ENCODE measurements around the gene ABCC2. TPM values are rescaled to one million over a fixed set of nuclear protein-coding genes. Genes with fewer than 3 reads are reported as not detected.

ABCC2 gene
- total and polyA plus RNA-seq, 2 experiments from 2014 or later, result 0.45 to 2.4 TPM

DNA sequence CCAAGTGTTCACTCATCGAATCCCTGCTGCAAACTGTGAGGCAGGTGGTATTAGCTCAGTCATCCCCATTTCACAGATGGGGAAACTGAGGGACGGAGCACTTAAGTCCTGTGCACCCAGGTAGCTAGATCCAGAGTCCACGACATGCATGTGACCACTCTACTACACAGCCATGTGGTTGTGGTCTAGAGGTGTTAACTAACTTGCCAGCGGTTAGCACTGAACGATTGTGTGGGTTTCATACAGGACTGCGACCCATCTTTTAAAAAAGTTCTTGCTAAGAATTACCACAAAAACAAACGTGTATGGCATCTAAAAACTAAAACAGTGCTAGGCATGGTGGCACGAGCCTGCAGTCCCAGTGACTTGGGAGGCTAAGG is 16.1 kb upstream of the ABCC2 start:
- Histone ChIP-seq H3F3A (replicated peaks; ENCODE audit: low read depth) (no peaks in the 10 kb centered on the region), H3K27ac (ENCODE audit: low read depth) (no peak overlapping the region), H3K27me3 (ENCODE audit: insufficient read depth) (no peaks in the 10 kb centered on the region), H4K20me1 (replicated peaks; ENCODE audit: insufficient read depth) (no peaks in the 10 kb centered on the region; the same call in 1 of the 2 replicates), H3K9me2 (ENCODE audit: insufficient read depth) (peaks cover 4% of the 10 kb centered on the region; the same call in 1 of the 2 replicates), H3K4me3 (no peak overlapping the region), H3K4me1 (ENCODE audit: insufficient read depth) (no peaks in the 10 kb centered on the region), H2AFZ (no peak overlapping the region), H3K36me3 (ENCODE audit: insufficient read depth) (no peaks in the 10 kb centered on the region), H3K4me2 (no peak overlapping the region), H3K79me2 (replicated peaks; ENCODE audit: insufficient read depth) (no peaks in the 10 kb centered on the region)
- DNase-seq (ENCODE audit: low spot score) (no peak), ATAC-seq (no peak)
- Mint-ChIP-seq H3K4me1 (no peaks in the 10 kb centered on the region), H3K4me3 (no peak overlapping the region), H3K9me3 (no peaks in the 10 kb centered on the region), H3K27ac (no peak overlapping the region), H3K27me3 (ENCODE audit: insufficient read depth, low read depth, poor library complexity) (no peaks in the 10 kb centered on the region), H3K36me3 (ENCODE audit: low read depth) (peaks cover under 1% of the 10 kb centered on the region; the same call in 2 of the 3 replicates)
- TF ChIP-seq POLR2AphosphoS5 (IDR thresholded peaks at IDR 0.05; ENCODE audit: low read depth) (no peak), CREB1 (CRISPR knock-in tag; IDR thresholded peaks at IDR 0.05; ENCODE audit: low read depth) (no peak), EZH2phosphoT487 (IDR thresholded peaks at IDR 0.05; ENCODE audit: unreplicated experiment) (no peak), STAT1 (IDR thresholded peaks at IDR 0.05; ENCODE audit: unreplicated experiment) (no peak), EZH2 (IDR thresholded peaks at IDR 0.05; ENCODE audit: low read depth, unreplicated experiment) (no peak), JUNB (IDR thresholded peaks at IDR 0.05; ENCODE audit: unreplicated experiment) (no peak), ZNF331 (CRISPR knock-in tag; IDR thresholded peaks at IDR 0.05; ENCODE audit: low read depth) (no peak), NANOG (IDR thresholded peaks at IDR 0.05; ENCODE audit: borderline replicate concordance) (no peak), ZNF114 (CRISPR knock-in tag; IDR thresholded peaks at IDR 0.05) (no peak)
- TF ChIP-seq, protein P1, sequence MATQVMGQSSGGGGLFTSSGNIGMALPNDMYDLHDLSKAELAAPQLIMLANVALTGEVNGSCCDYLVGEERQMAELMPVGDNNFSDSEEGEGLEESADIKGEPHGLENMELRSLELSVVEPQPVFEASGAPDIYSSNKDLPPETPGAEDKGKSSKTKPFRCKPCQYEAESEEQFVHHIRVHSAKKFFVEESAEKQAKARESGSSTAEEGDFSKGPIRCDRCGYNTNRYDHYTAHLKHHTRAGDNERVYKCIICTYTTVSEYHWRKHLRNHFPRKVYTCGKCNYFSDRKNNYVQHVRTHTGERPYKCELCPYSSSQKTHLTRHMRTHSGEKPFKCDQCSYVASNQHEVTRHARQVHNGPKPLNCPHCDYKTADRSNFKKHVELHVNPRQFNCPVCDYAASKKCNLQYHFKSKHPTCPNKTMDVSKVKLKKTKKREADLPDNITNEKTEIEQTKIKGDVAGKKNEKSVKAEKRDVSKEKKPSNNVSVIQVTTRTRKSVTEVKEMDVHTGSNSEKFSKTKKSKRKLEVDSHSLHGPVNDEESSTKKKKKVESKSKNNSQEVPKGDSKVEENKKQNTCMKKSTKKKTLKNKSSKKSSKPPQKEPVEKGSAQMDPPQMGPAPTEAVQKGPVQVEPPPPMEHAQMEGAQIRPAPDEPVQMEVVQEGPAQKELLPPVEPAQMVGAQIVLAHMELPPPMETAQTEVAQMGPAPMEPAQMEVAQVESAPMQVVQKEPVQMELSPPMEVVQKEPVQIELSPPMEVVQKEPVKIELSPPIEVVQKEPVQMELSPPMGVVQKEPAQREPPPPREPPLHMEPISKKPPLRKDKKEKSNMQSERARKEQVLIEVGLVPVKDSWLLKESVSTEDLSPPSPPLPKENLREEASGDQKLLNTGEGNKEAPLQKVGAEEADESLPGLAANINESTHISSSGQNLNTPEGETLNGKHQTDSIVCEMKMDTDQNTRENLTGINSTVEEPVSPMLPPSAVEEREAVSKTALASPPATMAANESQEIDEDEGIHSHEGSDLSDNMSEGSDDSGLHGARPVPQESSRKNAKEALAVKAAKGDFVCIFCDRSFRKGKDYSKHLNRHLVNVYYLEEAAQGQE (IDR thresholded peaks at IDR 0.05; ENCODE audit: unreplicated experiment), result no peak
- TF ChIP-seq, protein P2, sequence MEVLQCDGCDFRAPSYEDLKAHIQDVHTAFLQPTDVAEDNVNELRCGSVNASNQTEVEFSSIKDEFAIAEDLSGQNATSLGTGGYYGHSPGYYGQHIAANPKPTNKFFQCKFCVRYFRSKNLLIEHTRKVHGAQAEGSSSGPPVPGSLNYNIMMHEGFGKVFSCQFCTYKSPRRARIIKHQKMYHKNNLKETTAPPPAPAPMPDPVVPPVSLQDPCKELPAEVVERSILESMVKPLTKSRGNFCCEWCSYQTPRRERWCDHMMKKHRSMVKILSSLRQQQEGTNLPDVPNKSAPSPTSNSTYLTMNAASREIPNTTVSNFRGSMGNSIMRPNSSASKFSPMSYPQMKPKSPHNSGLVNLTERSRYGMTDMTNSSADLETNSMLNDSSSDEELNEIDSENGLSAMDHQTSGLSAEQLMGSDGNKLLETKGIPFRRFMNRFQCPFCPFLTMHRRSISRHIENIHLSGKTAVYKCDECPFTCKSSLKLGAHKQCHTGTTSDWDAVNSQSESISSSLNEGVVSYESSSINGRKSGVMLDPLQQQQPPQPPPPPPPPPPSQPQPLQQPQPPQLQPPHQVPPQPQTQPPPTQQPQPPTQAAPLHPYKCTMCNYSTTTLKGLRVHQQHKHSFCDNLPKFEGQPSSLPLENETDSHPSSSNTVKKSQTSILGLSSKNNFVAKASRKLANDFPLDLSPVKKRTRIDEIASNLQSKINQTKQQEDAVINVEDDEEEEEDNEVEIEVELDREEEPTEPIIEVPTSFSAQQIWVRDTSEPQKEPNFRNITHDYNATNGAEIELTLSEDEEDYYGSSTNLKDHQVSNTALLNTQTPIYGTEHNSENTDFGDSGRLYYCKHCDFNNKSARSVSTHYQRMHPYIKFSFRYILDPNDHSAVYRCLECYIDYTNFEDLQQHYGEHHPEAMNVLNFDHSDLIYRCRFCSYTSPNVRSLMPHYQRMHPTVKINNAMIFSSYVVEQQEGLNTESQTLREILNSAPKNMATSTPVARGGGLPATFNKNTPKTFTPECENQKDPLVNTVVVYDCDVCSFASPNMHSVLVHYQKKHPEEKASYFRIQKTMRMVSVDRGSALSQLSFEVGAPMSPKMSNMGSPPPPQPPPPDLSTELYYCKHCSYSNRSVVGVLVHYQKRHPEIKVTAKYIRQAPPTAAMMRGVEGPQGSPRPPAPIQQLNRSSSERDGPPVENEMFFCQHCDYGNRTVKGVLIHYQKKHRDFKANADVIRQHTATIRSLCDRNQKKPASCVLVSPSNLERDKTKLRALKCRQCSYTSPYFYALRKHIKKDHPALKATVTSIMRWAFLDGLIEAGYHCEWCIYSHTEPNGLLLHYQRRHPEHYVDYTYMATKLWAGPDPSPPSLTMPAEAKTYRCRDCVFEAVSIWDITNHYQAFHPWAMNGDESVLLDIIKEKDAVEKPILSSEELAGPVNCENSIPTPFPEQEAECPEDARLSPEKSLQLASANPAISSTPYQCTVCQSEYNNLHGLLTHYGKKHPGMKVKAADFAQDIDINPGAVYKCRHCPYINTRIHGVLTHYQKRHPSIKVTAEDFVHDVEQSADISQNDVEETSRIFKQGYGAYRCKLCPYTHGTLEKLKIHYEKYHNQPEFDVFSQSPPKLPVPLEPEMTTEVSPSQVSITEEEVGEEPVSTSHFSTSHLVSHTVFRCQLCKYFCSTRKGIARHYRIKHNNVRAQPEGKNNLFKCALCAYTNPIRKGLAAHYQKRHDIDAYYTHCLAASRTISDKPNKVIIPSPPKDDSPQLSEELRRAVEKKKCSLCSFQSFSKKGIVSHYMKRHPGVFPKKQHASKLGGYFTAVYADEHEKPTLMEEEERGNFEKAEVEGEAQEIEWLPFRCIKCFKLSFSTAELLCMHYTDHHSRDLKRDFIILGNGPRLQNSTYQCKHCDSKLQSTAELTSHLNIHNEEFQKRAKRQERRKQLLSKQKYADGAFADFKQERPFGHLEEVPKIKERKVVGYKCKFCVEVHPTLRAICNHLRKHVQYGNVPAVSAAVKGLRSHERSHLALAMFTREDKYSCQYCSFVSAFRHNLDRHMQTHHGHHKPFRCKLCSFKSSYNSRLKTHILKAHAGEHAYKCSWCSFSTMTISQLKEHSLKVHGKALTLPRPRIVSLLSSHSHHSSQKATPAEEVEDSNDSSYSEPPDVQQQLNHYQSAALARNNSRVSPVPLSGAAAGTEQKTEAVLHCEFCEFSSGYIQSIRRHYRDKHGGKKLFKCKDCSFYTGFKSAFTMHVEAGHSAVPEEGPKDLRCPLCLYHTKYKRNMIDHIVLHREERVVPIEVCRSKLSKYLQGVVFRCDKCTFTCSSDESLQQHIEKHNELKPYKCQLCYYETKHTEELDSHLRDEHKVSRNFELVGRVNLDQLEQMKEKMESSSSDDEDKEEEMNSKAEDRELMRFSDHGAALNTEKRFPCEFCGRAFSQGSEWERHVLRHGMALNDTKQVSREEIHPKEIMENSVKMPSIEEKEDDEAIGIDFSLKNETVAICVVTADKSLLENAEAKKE (CRISPR knock-in tag; IDR thresholded peaks at IDR 0.05), result no peak
- TF ChIP-seq, protein P3, sequence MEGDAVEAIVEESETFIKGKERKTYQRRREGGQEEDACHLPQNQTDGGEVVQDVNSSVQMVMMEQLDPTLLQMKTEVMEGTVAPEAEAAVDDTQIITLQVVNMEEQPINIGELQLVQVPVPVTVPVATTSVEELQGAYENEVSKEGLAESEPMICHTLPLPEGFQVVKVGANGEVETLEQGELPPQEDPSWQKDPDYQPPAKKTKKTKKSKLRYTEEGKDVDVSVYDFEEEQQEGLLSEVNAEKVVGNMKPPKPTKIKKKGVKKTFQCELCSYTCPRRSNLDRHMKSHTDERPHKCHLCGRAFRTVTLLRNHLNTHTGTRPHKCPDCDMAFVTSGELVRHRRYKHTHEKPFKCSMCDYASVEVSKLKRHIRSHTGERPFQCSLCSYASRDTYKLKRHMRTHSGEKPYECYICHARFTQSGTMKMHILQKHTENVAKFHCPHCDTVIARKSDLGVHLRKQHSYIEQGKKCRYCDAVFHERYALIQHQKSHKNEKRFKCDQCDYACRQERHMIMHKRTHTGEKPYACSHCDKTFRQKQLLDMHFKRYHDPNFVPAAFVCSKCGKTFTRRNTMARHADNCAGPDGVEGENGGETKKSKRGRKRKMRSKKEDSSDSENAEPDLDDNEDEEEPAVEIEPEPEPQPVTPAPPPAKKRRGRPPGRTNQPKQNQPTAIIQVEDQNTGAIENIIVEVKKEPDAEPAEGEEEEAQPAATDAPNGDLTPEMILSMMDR (conservative IDR thresholded peaks at IDR 0.05; ENCODE audit: low read depth in 2 of 2), result no peak
- TF ChIP-seq, protein P4, sequence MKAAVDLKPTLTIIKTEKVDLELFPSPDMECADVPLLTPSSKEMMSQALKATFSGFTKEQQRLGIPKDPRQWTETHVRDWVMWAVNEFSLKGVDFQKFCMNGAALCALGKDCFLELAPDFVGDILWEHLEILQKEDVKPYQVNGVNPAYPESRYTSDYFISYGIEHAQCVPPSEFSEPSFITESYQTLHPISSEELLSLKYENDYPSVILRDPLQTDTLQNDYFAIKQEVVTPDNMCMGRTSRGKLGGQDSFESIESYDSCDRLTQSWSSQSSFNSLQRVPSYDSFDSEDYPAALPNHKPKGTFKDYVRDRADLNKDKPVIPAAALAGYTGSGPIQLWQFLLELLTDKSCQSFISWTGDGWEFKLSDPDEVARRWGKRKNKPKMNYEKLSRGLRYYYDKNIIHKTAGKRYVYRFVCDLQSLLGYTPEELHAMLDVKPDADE (IDR thresholded peaks at IDR 0.05), result no peak

Data from GM23338 (cell line).